Activated CD8-positive, alpha-beta T cell treated with anti-CD3 and anti-CD28 coated beads for 36 hours (primary cell): ENCODE data around the gene SPATA3. TPM values are rescaled to one million over a fixed set of nuclear protein-coding genes. Genes with fewer than 3 reads are reported as not detected.

Experiments used
- ATAC-seq: fragments of 200-7000 bp; cut with Tn5 transposase; one replicate; pipeline ENCODE4 v1.10.0; 2021; ENCODE audit warnings: mild to moderate bottlenecking, moderate library complexity
- CTCF ChIA-PET: fragments of 350-600 bp; sonication (Branson Sonifier 250); formaldehyde crosslinking; loops from one replicate; lab custom pipeline; 2021; ENCODE audit warnings: antibody characterized with exemption; lab: Charles Lee
- POLR2A ChIA-PET: fragments of 350-600 bp; sonication (Branson Sonifier 250); formaldehyde crosslinking; loops from one replicate; lab custom pipeline; 2021; ENCODE audit warnings: antibody characterized with exemption; lab: Charles Lee
- DNase-seq: peaks from one replicate; pipeline ENCODE4 v3.0.0-alpha.2; 2020
- H3K27ac Mint-ChIP-seq: one replicate; pipeline ENCODE4 v1.8.0; 2021; ENCODE audit warnings: mild to moderate bottlenecking, mixed read lengths
- H3K27me3 Mint-ChIP-seq: one replicate; pipeline ENCODE4 v1.8.0; 2021; ENCODE audit warnings: mixed read lengths
- H3K36me3 Mint-ChIP-seq: one replicate; pipeline ENCODE4 v1.8.0; 2021; ENCODE audit warnings: low read depth, mixed read lengths
- H3K4me1 Mint-ChIP-seq: one replicate; pipeline ENCODE4 v1.8.0; 2021; ENCODE audit warnings: low read depth, mixed read lengths
- H3K4me3 Mint-ChIP-seq: one replicate; pipeline ENCODE4 v1.8.0; 2021; ENCODE audit warnings: mild to moderate bottlenecking, moderate library complexity, mixed read lengths
- H3K9me3 Mint-ChIP-seq: one replicate; pipeline ENCODE4 v1.8.0; 2021; ENCODE audit warnings: mixed read lengths
- intact Hi-C: fragments of 100-400 bp; cut with micrococcal nuclease; formaldehyde crosslinking; loops from one replicate; pipeline ENCODE4 v1.10.0; 2022
- total RNA-seq, 2 experiments: library from RNA; stranded (reverse); gene quantifications; one replicate each; pipeline ENCODE4 v1.2.3, GENCODE V29; 2021
- TF ChIP-seq, protein P1 (sequence below): fragments of 200-600 bp; IDR thresholded peaks from one replicate; pipeline ENCODE4 v1.8.0; 2022; ENCODE audit warnings: antibody characterized with exemption, mild to moderate bottlenecking

SPATA3 gene
- total RNA-seq, 2 experiments from 2014 or later: 0.59 to 0.76 TPM

DNA sequence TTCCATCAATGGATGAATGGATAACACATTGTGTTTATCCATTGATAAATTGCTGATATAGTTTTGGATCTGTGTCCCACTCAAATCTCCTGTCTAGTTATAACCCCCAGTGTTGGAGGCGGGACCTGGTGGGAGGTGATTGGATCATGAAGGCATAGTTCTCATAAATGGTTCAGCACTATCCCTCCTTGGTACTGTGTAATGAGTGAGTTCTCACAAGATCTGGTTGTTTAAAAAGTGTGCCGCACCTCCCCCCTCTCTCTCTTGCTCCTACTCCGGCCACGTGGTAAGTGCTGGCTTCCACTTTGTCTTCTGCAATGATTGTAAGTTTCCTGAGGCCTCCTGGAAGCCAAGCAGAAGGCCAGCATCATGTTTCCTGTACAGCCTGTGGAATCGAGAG, 23.9 kb upstream of the SPATA3 start:
- Mint-ChIP-seq H3K27me3 (no peaks in the 10 kb centered on the region), H3K9me3 (peaks cover 1% of the 10 kb centered on the region), H3K27ac (peak overlapping the region; percentile 12), H3K36me3 (peaks cover 2% of the 10 kb centered on the region), H3K4me3 (no peak overlapping the region), H3K4me1 (peaks cover 60% of the 10 kb centered on the region)
- CTCF ChIA-PET: interaction anchor here (2.0 kb wide), 1 partner anchor 15 kb away, joined by 8 read pairs; no protein-coding TSS in a partner anchor
- no peak for DNase-seq
- intact Hi-C loops: no loop called here
- ATAC-seq: no peak
- TF ChIP-seq, protein P1, sequence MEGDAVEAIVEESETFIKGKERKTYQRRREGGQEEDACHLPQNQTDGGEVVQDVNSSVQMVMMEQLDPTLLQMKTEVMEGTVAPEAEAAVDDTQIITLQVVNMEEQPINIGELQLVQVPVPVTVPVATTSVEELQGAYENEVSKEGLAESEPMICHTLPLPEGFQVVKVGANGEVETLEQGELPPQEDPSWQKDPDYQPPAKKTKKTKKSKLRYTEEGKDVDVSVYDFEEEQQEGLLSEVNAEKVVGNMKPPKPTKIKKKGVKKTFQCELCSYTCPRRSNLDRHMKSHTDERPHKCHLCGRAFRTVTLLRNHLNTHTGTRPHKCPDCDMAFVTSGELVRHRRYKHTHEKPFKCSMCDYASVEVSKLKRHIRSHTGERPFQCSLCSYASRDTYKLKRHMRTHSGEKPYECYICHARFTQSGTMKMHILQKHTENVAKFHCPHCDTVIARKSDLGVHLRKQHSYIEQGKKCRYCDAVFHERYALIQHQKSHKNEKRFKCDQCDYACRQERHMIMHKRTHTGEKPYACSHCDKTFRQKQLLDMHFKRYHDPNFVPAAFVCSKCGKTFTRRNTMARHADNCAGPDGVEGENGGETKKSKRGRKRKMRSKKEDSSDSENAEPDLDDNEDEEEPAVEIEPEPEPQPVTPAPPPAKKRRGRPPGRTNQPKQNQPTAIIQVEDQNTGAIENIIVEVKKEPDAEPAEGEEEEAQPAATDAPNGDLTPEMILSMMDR: no peak
- POLR2A ChIA-PET: interaction anchor here (2.3 to 3.9 kb wide), 2 partner anchors 12 to 13 kb away, joined by 6 to 35 read pairs; no protein-coding TSS in a partner anchor

DNA sequence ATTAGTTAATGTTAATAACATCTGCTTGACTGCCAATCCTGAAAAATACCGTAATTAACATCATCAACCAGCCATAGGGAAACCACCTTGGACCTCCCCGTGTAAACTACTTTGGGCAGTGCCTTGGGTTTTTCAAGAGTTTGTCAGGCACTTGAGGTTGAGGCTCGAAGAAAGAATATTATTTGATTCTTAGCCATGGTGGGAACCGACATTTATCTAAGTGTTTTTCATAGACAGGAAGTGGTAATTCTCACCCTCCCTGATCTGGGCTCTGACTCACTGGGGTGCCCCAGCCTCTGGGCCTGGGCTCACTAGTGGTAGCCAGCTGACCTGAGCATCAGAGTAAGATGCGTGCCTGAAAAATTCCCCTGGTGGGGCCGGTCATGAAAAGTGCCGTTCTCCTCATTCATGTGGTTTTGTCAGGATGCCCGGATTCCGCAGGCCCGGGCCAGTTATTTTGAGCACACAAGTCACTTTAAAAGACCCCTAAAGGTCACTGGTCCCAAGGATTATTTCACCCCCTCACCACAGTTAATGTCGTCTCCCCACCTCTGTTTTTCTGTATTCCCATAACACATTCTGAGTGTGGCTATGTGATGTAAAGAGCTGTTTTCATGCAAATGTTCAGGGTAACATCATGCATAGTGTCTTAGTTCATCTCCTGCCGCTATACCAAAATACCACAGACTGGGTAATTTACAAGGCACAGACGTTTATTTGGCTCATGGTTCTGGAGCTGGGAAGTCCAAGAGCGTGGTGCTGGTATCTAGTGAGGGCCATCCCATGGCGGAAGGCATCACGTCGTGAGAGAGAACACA, 21.6 kb upstream of the SPATA3 start:
- TF ChIP-seq, protein P1: no peak
- DNase-seq: peak; percentile 95
- intact Hi-C loops: loop anchor here (2.0 kb wide), 1 partner anchor 50 kb away; the partner anchor contains the start of gene GPR55
- peaks cover 2% of the 10 kb centered on the region for H3K36me3 Mint-ChIP-seq
- ATAC-seq: peak; percentile 91
- H3K27me3 Mint-ChIP-seq: no peaks in the 10 kb centered on the region
- CTCF ChIA-PET: interaction anchor here (0.6 to 2.9 kb wide), 13 partner anchors 8 to 150 kb away, joined by 3 to 22 read pairs (median 4); partner anchors contain the start of gene GPR55
- POLR2A ChIA-PET: interaction anchor here (0.7 to 3.9 kb wide), 12 partner anchors 8 to 53 kb away, joined by 3 to 35 read pairs (median 4); partner anchors contain the start of gene GPR55
- peak overlapping the region; percentile 90 for H3K27ac Mint-ChIP-seq
- H3K9me3 Mint-ChIP-seq: peaks cover 1% of the 10 kb centered on the region
- H3K4me3 Mint-ChIP-seq: peak overlapping the region; percentile 50
- peaks cover 70% of the 10 kb centered on the region for H3K4me1 Mint-ChIP-seq

DNA sequence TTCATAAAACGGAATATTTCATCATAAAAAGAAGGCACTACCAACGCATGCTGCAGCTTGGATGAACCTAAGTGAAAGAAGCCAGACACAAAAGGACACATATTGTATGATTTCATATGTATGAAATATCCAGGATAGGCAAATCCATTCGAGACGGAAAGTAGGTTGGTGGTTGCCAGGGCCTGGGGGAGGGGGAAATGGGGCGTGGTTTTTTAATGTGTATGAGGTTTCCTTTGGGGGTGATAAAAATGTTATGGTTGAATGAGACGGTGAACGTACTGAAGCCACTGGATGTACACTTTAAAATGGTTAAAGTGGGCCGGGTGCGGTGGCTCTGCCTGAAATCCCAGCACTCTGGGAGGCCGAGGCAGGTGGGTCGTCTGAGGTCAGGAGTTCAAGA, 20.0 kb upstream of the SPATA3 start:
- Mint-ChIP-seq H3K27me3 (no peaks in the 10 kb centered on the region), H3K9me3 (peaks cover 1% of the 10 kb centered on the region), H3K4me1 (peaks cover 73% of the 10 kb centered on the region), H3K4me3 (no peak overlapping the region), H3K27ac (peak overlapping the region; percentile 90), H3K36me3 (peaks cover 2% of the 10 kb centered on the region)
- DNase-seq (no peak), ATAC-seq (no peak)
- intact Hi-C loops: loop anchor here (2.0 kb wide), 1 partner anchor 51 kb away; the partner anchor contains the start of gene GPR55
- TF ChIP-seq, protein P1: no peak
- ChIA-PET POLR2A (interaction anchor here (1.0 to 3.9 kb wide), 3 partner anchors 9 to 29 kb away, joined by 3 to 35 read pairs (median 5); no protein-coding TSS in a partner anchor), CTCF (interaction anchor here (1.3 to 2.9 kb wide), 3 partner anchors 10 to 127 kb away, joined by 4 to 22 read pairs (median 6); partner anchors contain the start of gene GPR55)

DNA sequence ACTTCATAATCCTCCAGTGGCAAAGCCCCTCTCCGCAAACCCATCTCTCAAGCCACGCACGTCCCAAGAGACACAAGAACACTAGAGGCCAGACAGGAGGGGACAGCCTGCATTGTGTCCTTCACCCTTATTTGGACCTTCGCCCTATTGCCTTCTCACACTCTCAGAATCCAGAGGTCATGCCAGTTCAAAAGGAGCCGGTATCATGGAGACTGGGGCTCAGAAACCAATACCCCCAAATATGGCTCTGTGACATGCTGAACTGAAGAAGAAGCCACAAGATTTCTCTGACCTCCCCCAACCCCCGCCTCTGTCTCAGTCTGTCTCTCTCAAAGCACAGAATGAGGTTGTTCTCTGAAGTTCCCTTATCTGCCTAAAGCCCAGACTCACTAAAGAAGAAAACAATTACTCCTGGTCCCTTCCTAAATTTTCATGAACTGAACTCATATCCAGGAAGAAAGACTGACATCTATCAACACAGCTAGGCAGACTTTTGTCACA, 19.2 kb upstream of the SPATA3 start:
- TF ChIP-seq, protein P1: no peak
- ATAC-seq: no peak
- peak; percentile 56 for DNase-seq
- no peak overlapping the region for H3K4me3 Mint-ChIP-seq
- ChIA-PET POLR2A (interaction anchor here (1.0 kb wide), 1 partner anchor 26 kb away, joined by 3 read pairs; no protein-coding TSS in a partner anchor), CTCF (no interaction called here)
- H3K36me3 Mint-ChIP-seq: peaks cover 2% of the 10 kb centered on the region
- no peaks in the 10 kb centered on the region for H3K27me3 Mint-ChIP-seq
- intact Hi-C loops: no loop called here
- H3K27ac Mint-ChIP-seq: peak overlapping the region; percentile 70
- H3K4me1 Mint-ChIP-seq: peaks cover 81% of the 10 kb centered on the region
- H3K9me3 Mint-ChIP-seq: peaks cover 1% of the 10 kb centered on the region
